ENCODE results near the gene SOX5. TPM values are rescaled to one million over a fixed set of nuclear protein-coding genes. Genes with fewer than 3 reads are reported as not detected.

SOX5 gene
- total and polyA plus RNA-seq, 11 donors, result 0.49 to 4.9 (median 2.5) TPM

- Histone ChIP-seq H3K27ac (no peak overlapping the region), H3K36me3 (no peaks in the 10 kb centered on the region), H3K27me3 (no peaks in the 10 kb centered on the region), H3K9me3 (no peaks in the 10 kb centered on the region), H3K4me1 (peaks cover 0 to 2% (median 0%) of the 10 kb centered on the region in 12 donors), H3K4me3 (no peak overlapping the region)
- no peak for ATAC-seq
- no peak for DNase-seq
- TF ChIP-seq CTCF (IDR thresholded peaks at IDR 0.05), result no peak
- no peak for TF ChIP-seq POLR2A (IDR thresholded peaks at IDR 0.05)
- intact Hi-C loops (cut with DNase I), result no loop called here
Measured at GRCh38 chr12:23729359-23729758, 220.1 kb downstream of the SOX5 start.

GRCh38 chr12:23726646-23727045 is 222.8 kb downstream of the SOX5 start:
- Histone ChIP-seq H3K27me3 (no peaks in the 10 kb centered on the region), H3K4me3 (no peak overlapping the region), H3K36me3 (no peaks in the 10 kb centered on the region), H3K4me1 (peaks cover 0 to 2% (median 0%) of the 10 kb centered on the region in 12 donors), H3K27ac (no peak overlapping the region), H3K9me3 (no peaks in the 10 kb centered on the region)
- TF ChIP-seq POLR2A (IDR thresholded peaks at IDR 0.05) (no peak), CTCF (IDR thresholded peaks at IDR 0.05) (no peak)
- no peak for DNase-seq
- 75 to 81% (median 78%) methylated on average over 2 of the region's 2 CpGs for WGBS, 4 donors
- intact Hi-C loops (cut with DNase I), result no loop called here
- no peak for ATAC-seq

- DNase-seq, result no peak
- WGBS, 4 donors, result 35 to 38% (median 36%) methylated on average over 7 of the region's 7 CpGs
- Histone ChIP-seq H3K4me1 (no peaks in the 10 kb centered on the region), H3K27me3 (no peaks in the 10 kb centered on the region), H3K9me3 (no peaks in the 10 kb centered on the region), H3K4me3 (no peak overlapping the region), H3K27ac (no peak overlapping the region), H3K36me3 (no peaks in the 10 kb centered on the region)
- intact Hi-C loops (cut with DNase I), result no loop called here
- no peak for ATAC-seq
- TF ChIP-seq CTCF (IDR thresholded peaks at IDR 0.05) (no peak), POLR2A (IDR thresholded peaks at IDR 0.05) (no peak)
Measured at GRCh38 chr12:23722655-23723054, 226.8 kb downstream of the SOX5 start.

- Histone ChIP-seq H3K36me3 (no peaks in the 10 kb centered on the region), H3K27ac (no peak overlapping the region), H3K4me1 (no peaks in the 10 kb centered on the region), H3K27me3 (no peaks in the 10 kb centered on the region), H3K9me3 (no peaks in the 10 kb centered on the region), H3K4me3 (no peak overlapping the region)
- WGBS, 4 donors, result 82 to 91% (median 86%) methylated on average over 6 to 8 of the region's 8 CpGs
- ATAC-seq (no peak), DNase-seq (no peak)
- intact Hi-C loops (cut with DNase I), result no loop called here
- TF ChIP-seq POLR2A (IDR thresholded peaks at IDR 0.05) (no peak), CTCF (IDR thresholded peaks at IDR 0.05) (no peak)
Measured at GRCh38 chr12:23721268-23721667, 228.2 kb downstream of the SOX5 start.

Data from heart left ventricle (tissue), 16 donors.